ENCODE results near the gene EMX2.

GRCh38 chr10:117502421-117503243 is 39.9 kb upstream of the EMX2 start:
- TF ChIP-seq CTCF (IDR thresholded peaks at IDR 0.05; ENCODE audit: low read depth, low read length, poor library complexity, severe bottlenecking) = no peak
- TF ChIP-seq EZH2phosphoT487 (IDR thresholded peaks at IDR 0.05; ENCODE audit: borderline replicate concordance, low read length) = no peak
